GM23248 (cell line): ENCODE results near the gene CASZ1. TPM values are rescaled to one million over a fixed set of nuclear protein-coding genes. Genes with fewer than 3 reads are reported as not detected.

ENCODE experiments used
- DNase-seq: peaks from one replicate; pipeline ENCODE4 v3.0.0-alpha.2; 2015
- H2AFZ ChIP-seq: fragments of 200-600 bp; sonication (generic); 2 replicates; pipeline ENCODE4 v1.6.1; 2016; ENCODE audit warnings: antibody characterized with exemption
- H3F3A ChIP-seq: fragments of 200-600 bp; sonication (generic); 2 replicates; pipeline ENCODE4 v1.6.1; 2016; ENCODE audit warnings: mild to moderate bottlenecking, antibody characterized with exemption, mixed run types; ENCODE audit not compliant: insufficient read depth
- H3K27ac ChIP-seq: fragments of 200-600 bp; sonication (generic); 2 replicates; pipeline ENCODE4 v1.5.1; 2016; ENCODE audit warnings: mild to moderate bottlenecking
- H3K27me3 ChIP-seq: fragments of 200-600 bp; sonication (generic); replicated peaks from 2 replicates; pipeline ENCODE4 v1.6.1; 2016; ENCODE audit warnings: mild to moderate bottlenecking; ENCODE audit not compliant: insufficient read depth
- H3K36me3 ChIP-seq: fragments of 200-600 bp; sonication (generic); 2 replicates; pipeline ENCODE4 v1.6.1; 2016; ENCODE audit warnings: low read depth, mild to moderate bottlenecking
- H3K4me1 ChIP-seq: fragments of 200-600 bp; sonication (generic); 2 replicates; pipeline ENCODE4 v1.6.1; 2016; ENCODE audit warnings: mild to moderate bottlenecking; ENCODE audit not compliant: insufficient read depth
- H3K4me2 ChIP-seq: fragments of 200-600 bp; sonication (generic); one replicate; pipeline ENCODE4 v1.6.1; 2016; ENCODE audit warnings: mild to moderate bottlenecking; ENCODE audit not compliant: unreplicated experiment
- H3K4me3 ChIP-seq: fragments of 200-600 bp; sonication (generic); 2 replicates; pipeline ENCODE4 v1.5.1; 2016; ENCODE audit warnings: mild to moderate bottlenecking
- H3K79me2 ChIP-seq: fragments of 200-600 bp; sonication (generic); 2 replicates; pipeline ENCODE4 v1.6.1; 2016; ENCODE audit warnings: mild to moderate bottlenecking; ENCODE audit not compliant: insufficient read depth
- H3K9ac ChIP-seq: fragments of 200-600 bp; sonication (generic); 2 replicates; pipeline ENCODE4 v1.6.1; 2016; ENCODE audit warnings: mild to moderate bottlenecking
- H3K9me2 ChIP-seq: fragments of 200-600 bp; sonication (generic); 2 replicates; pipeline ENCODE4 v1.6.1; 2016; ENCODE audit warnings: mixed run types, mild to moderate bottlenecking, moderate library complexity; ENCODE audit not compliant: insufficient read depth
- H3K9me3 ChIP-seq: fragments of 200-600 bp; sonication (generic); one replicate; pipeline ENCODE4 v1.6.1; 2017; ENCODE audit warnings: low read depth
- H4K20me1 ChIP-seq: fragments of 200-600 bp; sonication (generic); 2 replicates; pipeline ENCODE4 v1.6.0; 2016; ENCODE audit not compliant: insufficient read depth
- EZH2 ChIP-seq: fragments of 200-600 bp; sonication (generic); IDR thresholded peaks from 2 replicates; pipeline ENCODE4 v1.6.1; 2018; ENCODE audit warnings: antibody characterized with exemption, mild to moderate bottlenecking; ENCODE audit not compliant: insufficient read depth, poor library complexity, severe bottlenecking
- EZH2phosphoT487 ChIP-seq: fragments of 200-600 bp; sonication (generic); IDR thresholded peaks from 2 replicates; pipeline ENCODE4 v1.6.1; 2018; ENCODE audit warnings: antibody characterized with exemption, moderate library complexity, mild to moderate bottlenecking, low read depth; ENCODE audit not compliant: insufficient read depth
- WGBS, 2 experiments: methylation state at CpG; one replicate each; pipeline ENCODE4 v1.1.6; 2015 to 2017; ENCODE audit warnings: low lambda C conversion rate in 2 of 2, low coverage in 1 of 2; ENCODE audit errors: missing lambda C conversion rate in 2 of 2; 5-methylcytosine and 5-hydroxymethylcytosine counted together
- in situ Hi-C: fragments of 300-500 bp; cut with MboI; formaldehyde crosslinking; loops from 2 replicates; pipeline ENCODE4 v1.15.0; 2020
- polyA plus RNA-seq: library from polyadenylated mRNA; unstranded; fragments of >200 nt; fragmentation: Nextera tagmentation; extraction: Ambion mirVana; gene quantifications from 2 replicates; pipeline ENCODE4 v1.2.1, GENCODE V29; 2016
- total RNA-seq: library from RNA; depleted of rRNA; stranded (reverse); fragments of >200 nt; shearing (Covaris generic); gene quantifications from 2 replicates; pipeline ENCODE4 v1.2.3, GENCODE V29; 2014

CASZ1 gene
- total and polyA plus RNA-seq, 2 experiments from 2014 or later: 0.11 to 0.54 TPM

- 0 out of 2 replicates have a peak, but pooled peaks cover 4% of the 10 kb centered on the region for H3F3A ChIP-seq
- no peaks in the 10 kb centered on the region for H3K79me2 ChIP-seq
- DNase-seq: no peak
- WGBS, 2 experiments: 59 to 62% methylated on average over 6 of the region's 6 CpGs
- no peaks in the 10 kb centered on the region for H4K20me1 ChIP-seq
- H3K9ac ChIP-seq: no peak overlapping the region
- H3K36me3 ChIP-seq: no peaks in the 10 kb centered on the region
- no peak overlapping the region for H3K4me2 ChIP-seq
- H3K4me3 ChIP-seq: no peak overlapping the region
- no peak overlapping the region for H3K27ac ChIP-seq
- TF ChIP-seq EZH2 (no peak), EZH2phosphoT487 (no peak)
- H3K27me3 ChIP-seq: peaks cover 29% of the 10 kb centered on the region
- no peaks in the 10 kb centered on the region for H3K9me2 ChIP-seq
- in situ Hi-C loops: no loop called here
- no peak overlapping the region for H2AFZ ChIP-seq
- H3K4me1 ChIP-seq: no peaks in the 10 kb centered on the region
- H3K9me3 ChIP-seq: no peaks in the 10 kb centered on the region
These were observed 62.1 kb downstream of the CASZ1 start for GRCh38 chr1:10734375-10734774.

DNA sequence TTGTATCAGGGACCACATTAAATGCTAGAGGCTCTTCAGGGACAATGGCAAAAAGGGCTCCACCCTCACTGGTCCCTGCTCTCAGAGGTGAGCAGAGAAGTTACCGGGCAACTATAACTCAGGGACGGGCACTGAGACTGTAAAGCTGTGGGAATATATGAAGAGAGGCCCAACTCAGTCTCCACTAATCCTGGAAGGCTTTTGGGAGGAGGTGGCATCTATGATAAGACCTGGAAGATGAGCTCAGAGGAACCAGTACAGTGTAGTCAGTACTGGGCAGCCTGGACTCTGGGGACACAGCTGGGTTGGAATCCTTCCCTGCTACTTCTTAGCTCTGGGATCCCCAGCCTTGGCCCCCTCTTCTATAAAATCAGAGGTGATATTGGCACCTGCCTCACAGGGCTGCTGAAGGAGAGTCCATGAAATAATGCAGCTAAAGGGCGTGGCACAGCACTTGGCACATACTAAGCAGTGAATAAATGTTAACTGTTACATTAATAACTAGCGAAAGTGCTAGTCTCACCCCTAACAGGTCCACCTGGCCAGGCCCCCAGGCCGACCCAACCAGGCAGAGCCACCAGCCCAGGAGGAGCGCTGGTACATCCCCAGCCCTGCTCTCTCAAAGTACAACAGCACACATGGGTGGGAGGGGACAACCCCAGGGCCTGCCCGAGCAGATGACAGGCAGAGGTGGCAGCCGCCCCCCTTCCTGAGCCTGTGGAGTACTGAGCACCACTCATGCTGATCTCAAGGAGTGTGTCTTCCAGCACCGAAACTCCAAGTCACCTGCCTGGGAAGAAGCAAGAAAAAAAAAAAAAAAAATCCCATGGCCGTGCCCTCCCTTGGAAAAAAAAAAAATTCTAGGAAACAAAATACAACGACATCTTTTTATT is 62.7 kb downstream of the CASZ1 start:
- no peak overlapping the region for H3K9ac ChIP-seq
- no peak for DNase-seq
- 60 to 62% methylated on average over 11 of the region's 11 CpGs for WGBS, 2 experiments
- H4K20me1 ChIP-seq: no peaks in the 10 kb centered on the region
- H3K4me1 ChIP-seq: no peaks in the 10 kb centered on the region
- no peaks in the 10 kb centered on the region for H3K9me3 ChIP-seq
- TF ChIP-seq EZH2 (no peak), EZH2phosphoT487 (no peak)
- no peaks in the 10 kb centered on the region for H3K36me3 ChIP-seq
- H3K9me2 ChIP-seq: no peaks in the 10 kb centered on the region
- in situ Hi-C loops: no loop called here
- H3K4me3 ChIP-seq: no peak overlapping the region
- no peaks in the 10 kb centered on the region for H3K79me2 ChIP-seq
- peaks cover 29% of the 10 kb centered on the region for H3K27me3 ChIP-seq
- no peak overlapping the region for H2AFZ ChIP-seq
- H3F3A ChIP-seq: 0 out of 2 replicates have a peak, but pooled peaks cover 4% of the 10 kb centered on the region
- H3K27ac ChIP-seq: no peak overlapping the region
- no peak overlapping the region for H3K4me2 ChIP-seq

- no peak overlapping the region for H2AFZ ChIP-seq
- peak; percentile 91 for DNase-seq
- WGBS, 2 experiments: 66 to 70% methylated on average over 7 of the region's 7 CpGs
- no peak overlapping the region for H3K27ac ChIP-seq
- H3K27me3 ChIP-seq: peaks cover 22% of the 10 kb centered on the region
- in situ Hi-C loops: no loop called here
- H3K36me3 ChIP-seq: no peaks in the 10 kb centered on the region
- no peak overlapping the region for H3K4me2 ChIP-seq
- no peaks in the 10 kb centered on the region for H3K9me2 ChIP-seq
- H3K79me2 ChIP-seq: no peaks in the 10 kb centered on the region
- H3F3A ChIP-seq: 0 out of 2 replicates have a peak, but pooled peaks cover 4% of the 10 kb centered on the region
- no peak overlapping the region for H3K9ac ChIP-seq
- H3K9me3 ChIP-seq: no peaks in the 10 kb centered on the region
- TF ChIP-seq EZH2: no peak
- no peak for TF ChIP-seq EZH2phosphoT487
- no peak overlapping the region for H3K4me3 ChIP-seq
- no peaks in the 10 kb centered on the region for H4K20me1 ChIP-seq
- H3K4me1 ChIP-seq: no peaks in the 10 kb centered on the region
These were observed 65.5 kb downstream of the CASZ1 start for GRCh38 chr1:10730985-10731384.

GRCh38 chr1:10728595-10729410 is 67.6 kb downstream of the CASZ1 start:
- no peaks in the 10 kb centered on the region for H3K9me3 ChIP-seq
- in situ Hi-C loops: no loop called here
- H3K27ac ChIP-seq: no peak overlapping the region
- TF ChIP-seq EZH2: no peak
- TF ChIP-seq EZH2phosphoT487: no peak
- peaks cover 9% of the 10 kb centered on the region; the same call in 1 of the 2 replicates for H3K27me3 ChIP-seq
- H3K9me2 ChIP-seq: no peaks in the 10 kb centered on the region
- no peak overlapping the region for H3K9ac ChIP-seq
- no peak overlapping the region for H3K4me2 ChIP-seq
- no peak overlapping the region for H2AFZ ChIP-seq
- no peak overlapping the region for H3K4me3 ChIP-seq
- 0 out of 2 replicates have a peak, but pooled peaks cover 4% of the 10 kb centered on the region for H3F3A ChIP-seq
- H3K4me1 ChIP-seq: peaks cover 4% of the 10 kb centered on the region
- H3K79me2 ChIP-seq: no peaks in the 10 kb centered on the region
- H3K36me3 ChIP-seq: no peaks in the 10 kb centered on the region
- WGBS, 2 experiments: 83 to 88% methylated on average over 17 to 31 of the region's 31 CpGs
- DNase-seq: no peak
- H4K20me1 ChIP-seq: no peaks in the 10 kb centered on the region
